Hepatocyte (in vitro differentiated cells): ENCODE measurements around the gene AAR2. TPM values are rescaled to one million over a fixed set of nuclear protein-coding genes. Genes with fewer than 3 reads are reported as not detected.

Experiments
- DNase-seq: peaks from one replicate; pipeline ENCODE4 v3.0.0-alpha.2; 2016; ENCODE audit warnings: low spot score
- H2AFZ ChIP-seq: fragments of 200-600 bp; sonication (generic); 2 replicates; pipeline ENCODE4 v1.6.0; 2016; ENCODE audit warnings: antibody characterized with exemption, mild to moderate bottlenecking
- H3K27ac ChIP-seq: fragments of 200-600 bp; sonication (generic); 2 replicates; pipeline ENCODE4 v1.5.1; 2016; ENCODE audit warnings: mild to moderate bottlenecking
- H3K27me3 ChIP-seq: fragments of 200-600 bp; sonication (generic); 2 replicates; pipeline ENCODE4 v1.6.1; 2016
- H3K36me3 ChIP-seq: fragments of 200-600 bp; sonication (generic); replicated peaks from 2 replicates; pipeline ENCODE4 v1.5.1; 2016; ENCODE audit warnings: low read depth; ENCODE audit not compliant: insufficient read depth
- H3K4me1 ChIP-seq: fragments of 200-600 bp; sonication (generic); 2 replicates; pipeline ENCODE4 v1.5.1; 2016; ENCODE audit warnings: mild to moderate bottlenecking, moderate library complexity; ENCODE audit not compliant: insufficient read depth
- H3K4me2 ChIP-seq: fragments of 200-600 bp; sonication (generic); 2 replicates; pipeline ENCODE4 v1.6.0; 2016
- H3K4me3 ChIP-seq: fragments of 200-600 bp; sonication (generic); 2 replicates; pipeline ENCODE4 v1.5.1; 2016; ENCODE audit warnings: mild to moderate bottlenecking
- H3K79me2 ChIP-seq: fragments of 200-600 bp; sonication (generic); 2 replicates; pipeline ENCODE4 v1.6.0; 2017; ENCODE audit warnings: mild to moderate bottlenecking
- H3K9me2 ChIP-seq: fragments of 200-600 bp; sonication (generic); replicated peaks from 2 replicates; pipeline ENCODE4 v1.6.0; 2017; ENCODE audit warnings: mild to moderate bottlenecking; ENCODE audit not compliant: insufficient read depth
- H3K9me3 ChIP-seq: fragments of 200-600 bp; sonication (generic); 2 replicates; pipeline ENCODE4 v1.5.1; 2016; ENCODE audit warnings: low read depth, mild to moderate bottlenecking
- H4K20me1 ChIP-seq: fragments of 200-600 bp; sonication (generic); 2 replicates; pipeline ENCODE4 v1.6.0; 2016; ENCODE audit warnings: mild to moderate bottlenecking; ENCODE audit not compliant: insufficient read depth, poor library complexity, severe bottlenecking
- CTCF ChIP-seq: fragments of 200-600 bp; sonication (generic); IDR thresholded peaks from 2 replicates; pipeline ENCODE4 v1.5.1; 2016; ENCODE audit warnings: antibody characterized with exemption, mild to moderate bottlenecking; ENCODE audit not compliant: poor library complexity
- EZH2 ChIP-seq: fragments of 200-600 bp; sonication (generic); IDR thresholded peaks from 2 replicates; pipeline ENCODE4 v1.6.1; 2016; ENCODE audit warnings: antibody characterized with exemption, mild to moderate bottlenecking, borderline replicate concordance
- EZH2phosphoT487 ChIP-seq: fragments of 200-600 bp; sonication (generic); IDR thresholded peaks from one replicate; pipeline ENCODE4 v1.6.1; 2018; ENCODE audit warnings: antibody characterized with exemption, mild to moderate bottlenecking, low read depth, moderate library complexity; ENCODE audit not compliant: unreplicated experiment, severe bottlenecking
- WGBS: methylation state at CpG from one replicate; pipeline ENCODE4 v1.1.6; 2016; ENCODE audit warnings: low lambda C conversion rate; ENCODE audit errors: missing lambda C conversion rate; 5-methylcytosine and 5-hydroxymethylcytosine counted together
- polyA plus RNA-seq: library from polyadenylated mRNA; unstranded; fragments of >200 nt; fragmentation: Nextera tagmentation; extraction: Ambion mirVana; gene quantifications from 2 replicates; pipeline ENCODE4 v1.2.1, GENCODE V29; 2016
- total RNA-seq: library from RNA; depleted of rRNA; stranded (reverse); fragments of >200 nt; gene quantifications from 2 replicates; pipeline ENCODE4 v1.2.3, GENCODE V29; 2014

Gene AAR2
- total and polyA plus RNA-seq, 2 experiments from 2014 or later: 26.7 to 36.7 TPM

- Histone ChIP-seq H4K20me1 (peaks cover 9% of the 10 kb centered on the region), H3K4me2 (no peak overlapping the region), H3K27ac (no peak overlapping the region), H3K27me3 (no peaks in the 10 kb centered on the region), H3K36me3 (no peaks in the 10 kb centered on the region), H3K79me2 (peaks cover 11% of the 10 kb centered on the region), H3K4me1 (no peaks in the 10 kb centered on the region), H2AFZ (no peak overlapping the region), H3K9me3 (no peaks in the 10 kb centered on the region), H3K9me2 (no peaks in the 10 kb centered on the region), H3K4me3 (no peak overlapping the region)
- no peak for DNase-seq
- 87% methylated on average over 2 of the region's 2 CpGs for WGBS
- no peak for TF ChIP-seq EZH2
Observed at GRCh38 chr20:36254076-36254475, 17.8 kb downstream of the AAR2 start.

- Histone ChIP-seq H3K27me3 (no peaks in the 10 kb centered on the region), H3K79me2 (peaks cover 1% of the 10 kb centered on the region), H3K36me3 (no peaks in the 10 kb centered on the region), H3K4me3 (no peak overlapping the region), H3K4me1 (no peaks in the 10 kb centered on the region), H2AFZ (no peak overlapping the region), H4K20me1 (peaks cover 7% of the 10 kb centered on the region), H3K27ac (no peak overlapping the region), H3K9me3 (no peaks in the 10 kb centered on the region), H3K9me2 (no peaks in the 10 kb centered on the region), H3K4me2 (no peak overlapping the region)
- no peak for DNase-seq
- WGBS: 93% methylated on average over 12 of the region's 12 CpGs
- no peak for TF ChIP-seq EZH2
Observed at GRCh38 chr20:36255445-36255844, 19.2 kb downstream of the AAR2 start.

GRCh38 chr20:36259177-36260061, 23.1 kb downstream of the AAR2 start:
- H2AFZ ChIP-seq: no peak overlapping the region

GRCh38 chr20:36260316-36260715, 24.0 kb downstream of the AAR2 start:
- no peak overlapping the region for H3K4me3 ChIP-seq
- H2AFZ ChIP-seq: no peak overlapping the region
- WGBS: 79% methylated on average over 7 of the region's 7 CpGs
- H3K4me1 ChIP-seq: no peaks in the 10 kb centered on the region
- H3K79me2 ChIP-seq: no peaks in the 10 kb centered on the region
- DNase-seq: no peak
- H3K9me3 ChIP-seq: no peaks in the 10 kb centered on the region
- H3K4me2 ChIP-seq: no peak overlapping the region
- H4K20me1 ChIP-seq: no peaks in the 10 kb centered on the region
- H3K27ac ChIP-seq: no peak overlapping the region
- no peak for TF ChIP-seq EZH2phosphoT487
- no peak for TF ChIP-seq EZH2
- TF ChIP-seq CTCF: no peak
- no peaks in the 10 kb centered on the region for H3K9me2 ChIP-seq
- no peaks in the 10 kb centered on the region for H3K36me3 ChIP-seq
- H3K27me3 ChIP-seq: no peaks in the 10 kb centered on the region

More at GRCh38 chr20:36259177-36260061, 23.1 kb downstream of the AAR2 start:
- no peaks in the 10 kb centered on the region for H3K79me2 ChIP-seq
- no peak overlapping the region for H3K4me3 ChIP-seq
- TF ChIP-seq EZH2 (no peak), EZH2phosphoT487 (no peak), CTCF (no peak)
- WGBS: 54% methylated on average over 16 of the region's 16 CpGs
- H3K4me2 ChIP-seq: no peak overlapping the region
- H3K36me3 ChIP-seq: no peaks in the 10 kb centered on the region
- H4K20me1 ChIP-seq: no peaks in the 10 kb centered on the region
- H3K9me3 ChIP-seq: no peaks in the 10 kb centered on the region
- no peaks in the 10 kb centered on the region for H3K4me1 ChIP-seq
- H3K27ac ChIP-seq: no peak overlapping the region
- no peaks in the 10 kb centered on the region for H3K27me3 ChIP-seq
- no peaks in the 10 kb centered on the region for H3K9me2 ChIP-seq
- no peak for DNase-seq
